Astrocyte (in vitro differentiated cells and primary cell): ENCODE results near the gene METTL21A.

Source experiments
- CTCF ChIP-seq: IDR thresholded peaks from 2 replicates; pipeline ENCODE4 v1.5.1; 2011; ENCODE audit warnings: low read depth, mild to moderate bottlenecking, inconsistent platforms, low read length, moderate library complexity; ENCODE audit not compliant: insufficient read depth
- EZH2 ChIP-seq: IDR thresholded peaks from 2 replicates; pipeline ENCODE4 v1.6.1; 2012; ENCODE audit warnings: mild to moderate bottlenecking, low read length, inconsistent platforms; ENCODE audit not compliant: insufficient read depth

- TF ChIP-seq CTCF: no peak
- no peak for TF ChIP-seq EZH2
These were observed 49.1 kb upstream of the METTL21A start for GRCh38 chr2:207674266-207674774.
